ENCODE data around the gene HSPA1L.

HSPA1L gene

GRCh38 chr6:31765910-31766794, 48.9 kb downstream of the HSPA1L start:
- Histone ChIP-seq H4K8ac (ENCODE audit: low read length) (peak overlapping the region; percentile 45), H3K4me1 (ENCODE audit: control insufficient read depth, insufficient read depth, low read depth, low read length) (peaks cover 12% of the 10 kb centered on the region), H3K4me2 (ENCODE audit: low read length, poor library complexity, severe bottlenecking) (peak overlapping the region; percentile 1), H2BK120ac (ENCODE audit: low read depth, low read length) (no peak overlapping the region), H3K23ac (ENCODE audit: low read length in 2 of 2) (no peak overlapping the region), H3K27ac (ENCODE audit: low read length, poor library complexity, severe bottlenecking) (no peak overlapping the region), H2BK15ac (ENCODE audit: low read depth, poor library complexity, severe bottlenecking) (no peak overlapping the region), H3K4me3 (ENCODE audit: insufficient read depth in 1 of 2, low read depth in 1 of 2, low read length in 2 of 2) (peak overlapping the region in 1 of 2 experiments; percentile 65), H3K36me3 (ENCODE audit: control insufficient read depth in 1 of 2, insufficient read depth in 2 of 2, low read depth in 1 of 2, low read length in 2 of 2) (peaks cover 8 to 12% of the 10 kb centered on the region in 2 experiments), H2AFZ (ENCODE audit: low read depth, low read length) (peak overlapping the region; percentile 6), H3K14ac (ENCODE audit: low read length in 2 of 2) (no peak overlapping the region), H3K27me3 (ENCODE audit: control insufficient read depth in 1 of 2, insufficient read depth in 1 of 2, low read length in 2 of 2) (peaks cover 0 to 6% of the 10 kb centered on the region in 2 experiments), H3K9ac (ENCODE audit: low read length) (peak overlapping the region; percentile 33), H2AK5ac (ENCODE audit: low read length, severe bottlenecking) (no peak overlapping the region), H3K9me3 (ENCODE audit: control insufficient read depth, low read length) (no peaks in the 10 kb centered on the region), H2BK5ac (ENCODE audit: low read depth, low read length, poor library complexity, severe bottlenecking) (no peak overlapping the region), H3K18ac (ENCODE audit: low read depth in 1 of 2, low read length in 2 of 2) (peak overlapping the region in 1 of 2 experiments; percentile 55), H2BK12ac (ENCODE audit: low read length in 2 of 2) (peak overlapping the region in 1 of 2 experiments; percentile 12), H3K4ac (ENCODE audit: low read depth in 1 of 2, low read length in 2 of 2) (no peak overlapping the region), H3K79me1 (replicated peaks; ENCODE audit: low read length, poor library complexity, severe bottlenecking) (no peaks in the 10 kb centered on the region), H4K91ac (ENCODE audit: low read length) (peak overlapping the region; percentile 22)
- 49% methylated on average over 42 of the region's 42 CpGs for WGBS
- DNase-seq: no peak

DNA sequence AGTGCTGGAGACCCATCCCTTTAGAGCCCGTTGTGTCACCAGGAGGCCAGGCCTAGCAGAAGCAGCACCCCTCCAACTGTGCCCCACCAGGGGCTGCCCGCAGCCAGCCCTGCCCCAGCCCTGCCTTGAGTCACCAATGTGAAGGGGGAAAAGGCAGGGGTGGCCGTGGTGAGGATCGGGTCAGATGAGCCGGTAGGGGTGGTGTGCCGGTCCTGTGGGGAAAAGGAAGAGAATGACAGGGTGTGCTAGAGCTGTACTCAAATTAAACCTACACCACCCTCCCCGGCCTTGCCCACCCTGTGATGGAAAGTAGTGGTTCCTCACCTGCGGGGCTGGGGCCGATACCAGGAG, 49.5 kb downstream of the HSPA1L start:
- no peaks in the 10 kb centered on the region for H3K9me3 ChIP-seq (ENCODE audit: control insufficient read depth, low read length)
- H3K79me1 ChIP-seq (replicated peaks; ENCODE audit: low read length, poor library complexity, severe bottlenecking): no peaks in the 10 kb centered on the region
- no peak overlapping the region for H3K14ac ChIP-seq (ENCODE audit: low read length in 2 of 2)
- H2AK5ac ChIP-seq (ENCODE audit: low read length, severe bottlenecking): no peak overlapping the region
- no peak overlapping the region for H2BK5ac ChIP-seq (ENCODE audit: low read depth, low read length, poor library complexity, severe bottlenecking)
- H2BK120ac ChIP-seq (ENCODE audit: low read depth, low read length): no peak overlapping the region
- no peak overlapping the region for H3K18ac ChIP-seq (ENCODE audit: low read depth in 1 of 2, low read length in 2 of 2)
- no peak overlapping the region for H4K8ac ChIP-seq (ENCODE audit: low read length)
- H3K4me2 ChIP-seq (ENCODE audit: low read length, poor library complexity, severe bottlenecking): no peak overlapping the region
- DNase-seq: no peak
- no peak overlapping the region for H3K23ac ChIP-seq (ENCODE audit: low read length in 2 of 2)
- peaks cover 0 to 6% of the 10 kb centered on the region in 2 experiments for H3K27me3 ChIP-seq (ENCODE audit: control insufficient read depth in 1 of 2, insufficient read depth in 1 of 2, low read length in 2 of 2)
- WGBS: 96% methylated on average over 5 of the region's 9 CpGs
- H2BK12ac ChIP-seq (ENCODE audit: low read length in 2 of 2): no peak overlapping the region
- H3K36me3 ChIP-seq (ENCODE audit: control insufficient read depth in 1 of 2, insufficient read depth in 2 of 2, low read depth in 1 of 2, low read length in 2 of 2): peaks cover 8 to 18% of the 10 kb centered on the region in 2 experiments
- H2AFZ ChIP-seq (ENCODE audit: low read depth, low read length): no peak overlapping the region
- no peak overlapping the region for H2BK15ac ChIP-seq (ENCODE audit: low read depth, poor library complexity, severe bottlenecking)
- H3K4me3 ChIP-seq (ENCODE audit: insufficient read depth in 1 of 2, low read depth in 1 of 2, low read length in 2 of 2): no peak overlapping the region
- H3K9ac ChIP-seq (ENCODE audit: low read length): no peak overlapping the region
- H3K4me1 ChIP-seq (ENCODE audit: control insufficient read depth, insufficient read depth, low read depth, low read length): peaks cover 12% of the 10 kb centered on the region
- no peak overlapping the region for H3K27ac ChIP-seq (ENCODE audit: low read length, poor library complexity, severe bottlenecking)
- no peak overlapping the region for H3K4ac ChIP-seq (ENCODE audit: low read depth in 1 of 2, low read length in 2 of 2)
- no peak overlapping the region for H4K91ac ChIP-seq (ENCODE audit: low read length)

- no peak overlapping the region for H2BK5ac ChIP-seq (ENCODE audit: low read depth, low read length, poor library complexity, severe bottlenecking)
- peaks cover 12% of the 10 kb centered on the region for H3K4me1 ChIP-seq (ENCODE audit: control insufficient read depth, insufficient read depth, low read depth, low read length)
- peak overlapping the region; percentile 67 for H2BK120ac ChIP-seq (ENCODE audit: low read depth, low read length)
- peak overlapping the region; percentile 57 for H4K8ac ChIP-seq (ENCODE audit: low read length)
- no peak overlapping the region for H2AFZ ChIP-seq (ENCODE audit: low read depth, low read length)
- no peak overlapping the region for H3K4me2 ChIP-seq (ENCODE audit: low read length, poor library complexity, severe bottlenecking)
- peaks cover 15 to 24% of the 10 kb centered on the region in 2 experiments for H3K36me3 ChIP-seq (ENCODE audit: control insufficient read depth in 1 of 2, insufficient read depth in 2 of 2, low read depth in 1 of 2, low read length in 2 of 2)
- peak overlapping the region in 1 of 2 experiments; percentile 37 for H3K18ac ChIP-seq (ENCODE audit: low read depth in 1 of 2, low read length in 2 of 2)
- no peaks in the 10 kb centered on the region for H3K79me1 ChIP-seq (replicated peaks; ENCODE audit: low read length, poor library complexity, severe bottlenecking)
- no peak overlapping the region for H2BK12ac ChIP-seq (ENCODE audit: low read length in 2 of 2)
- DNase-seq: no peak
- H3K27me3 ChIP-seq (ENCODE audit: control insufficient read depth in 1 of 2, insufficient read depth in 1 of 2, low read length in 2 of 2): peaks cover 0 to 6% of the 10 kb centered on the region in 2 experiments
- no peak overlapping the region for H3K4ac ChIP-seq (ENCODE audit: low read depth in 1 of 2, low read length in 2 of 2)
- H3K9me3 ChIP-seq (ENCODE audit: control insufficient read depth, low read length): no peaks in the 10 kb centered on the region
- no peak overlapping the region for H3K4me3 ChIP-seq (ENCODE audit: insufficient read depth in 1 of 2, low read depth in 1 of 2, low read length in 2 of 2)
- H3K9ac ChIP-seq (ENCODE audit: low read length): no peak overlapping the region
- H3K23ac ChIP-seq (ENCODE audit: low read length in 2 of 2): no peak overlapping the region
- WGBS: 93% methylated on average over 3 of the region's 4 CpGs
- H2BK15ac ChIP-seq (ENCODE audit: low read depth, poor library complexity, severe bottlenecking): no peak overlapping the region
- no peak overlapping the region for H3K14ac ChIP-seq (ENCODE audit: low read length in 2 of 2)
- no peak overlapping the region for H4K91ac ChIP-seq (ENCODE audit: low read length)
- H3K27ac ChIP-seq (ENCODE audit: low read length, poor library complexity, severe bottlenecking): no peak overlapping the region
- no peak overlapping the region for H2AK5ac ChIP-seq (ENCODE audit: low read length, severe bottlenecking)
These were observed 50.9 kb downstream of the HSPA1L start for GRCh38 chr6:31764198-31764597.

GRCh38 chr6:31763619-31763940, 51.5 kb downstream of the HSPA1L start:
- Histone ChIP-seq H2BK120ac (ENCODE audit: low read depth, low read length) (no peak overlapping the region), H3K27ac (ENCODE audit: low read length, poor library complexity, severe bottlenecking) (no peak overlapping the region), H4K91ac (ENCODE audit: low read length) (peak overlapping the region; percentile 98), H2BK15ac (ENCODE audit: low read depth, poor library complexity, severe bottlenecking) (peak overlapping the region; percentile 36), H3K4ac (ENCODE audit: low read depth in 1 of 2, low read length in 2 of 2) (peak overlapping the region; percentile 9 to 27), H3K9me3 (ENCODE audit: control insufficient read depth, low read length) (no peaks in the 10 kb centered on the region), H3K18ac (ENCODE audit: low read depth in 1 of 2, low read length in 2 of 2) (peak overlapping the region; percentile 80 to 84), H3K4me3 (ENCODE audit: insufficient read depth in 1 of 2, low read depth in 1 of 2, low read length in 2 of 2) (no peak overlapping the region), H2BK5ac (ENCODE audit: low read depth, low read length, poor library complexity, severe bottlenecking) (no peak overlapping the region), H2AFZ (ENCODE audit: low read depth, low read length) (no peak overlapping the region), H3K14ac (ENCODE audit: low read length in 2 of 2) (peak overlapping the region in 1 of 2 experiments; percentile 28), H3K36me3 (ENCODE audit: control insufficient read depth in 1 of 2, insufficient read depth in 2 of 2, low read depth in 1 of 2, low read length in 2 of 2) (peaks cover 15 to 27% of the 10 kb centered on the region in 2 experiments), H3K4me1 (ENCODE audit: control insufficient read depth, insufficient read depth, low read depth, low read length) (peaks cover 12% of the 10 kb centered on the region), H2AK5ac (ENCODE audit: low read length, severe bottlenecking) (no peak overlapping the region), H3K4me2 (ENCODE audit: low read length, poor library complexity, severe bottlenecking) (no peak overlapping the region), H3K27me3 (ENCODE audit: control insufficient read depth in 1 of 2, insufficient read depth in 1 of 2, low read length in 2 of 2) (peaks cover 0 to 6% of the 10 kb centered on the region in 2 experiments), H3K23ac (ENCODE audit: low read length in 2 of 2) (no peak overlapping the region), H3K9ac (ENCODE audit: low read length) (peak overlapping the region; percentile 47), H2BK12ac (ENCODE audit: low read length in 2 of 2) (peak overlapping the region in 1 of 2 experiments; percentile 37), H3K79me1 (replicated peaks; ENCODE audit: low read length, poor library complexity, severe bottlenecking) (no peaks in the 10 kb centered on the region), H4K8ac (ENCODE audit: low read length) (peak overlapping the region; percentile 94)
- 2% methylated on average over 1 of the region's 1 CpG for WGBS
- DNase-seq: peak; percentile 36

Data from mesenchymal stem cell (in vitro differentiated cells and primary cell).